H9 (cell line): ENCODE data around the gene NKX1-2. TPM values are rescaled to one million over a fixed set of nuclear protein-coding genes. Genes with fewer than 3 reads are reported as not detected.
A peak's percentile ranks its signal among the peaks of the same experiment; 100 is the strongest.

Source experiments
- DNase-seq: peaks from one replicate; pipeline ENCODE4 v3.0.0-alpha.2; 2017
- H2AFZ ChIP-seq: one replicate; pipeline ENCODE4 v1.6.1; 2013; ENCODE audit warnings: mild to moderate bottlenecking, low read length, control low read depth, moderate library complexity
- H2AK5ac ChIP-seq: 2 replicates; pipeline ENCODE4 v1.6.1; 2013; ENCODE audit warnings: low read length, control low read depth, mixed read lengths; ENCODE audit not compliant: insufficient read length
- H2BK120ac ChIP-seq: one replicate; pipeline ENCODE4 v1.6.1; 2013; ENCODE audit warnings: low read depth, mild to moderate bottlenecking, low read length, control low read depth, inconsistent platforms; ENCODE audit not compliant: poor library complexity, severe bottlenecking
- H2BK12ac ChIP-seq: 2 replicates; pipeline ENCODE4 v1.6.1; 2013; ENCODE audit warnings: low read length, control low read depth, mixed read lengths, low read depth; ENCODE audit not compliant: insufficient read length
- H2BK15ac ChIP-seq: 2 replicates; pipeline ENCODE4 v1.6.1; 2013; ENCODE audit warnings: low read depth, low read length, control low read depth
- H2BK20ac ChIP-seq: one replicate; pipeline ENCODE4 v1.6.1; 2013; ENCODE audit warnings: low read depth, mild to moderate bottlenecking, low read length, control low read depth, inconsistent platforms; ENCODE audit not compliant: poor library complexity, severe bottlenecking
- H2BK5ac ChIP-seq: 2 replicates; pipeline ENCODE4 v1.6.1; 2013; ENCODE audit warnings: low read length, control low read depth, mixed read lengths; ENCODE audit not compliant: insufficient read length
- H3K14ac ChIP-seq: 2 replicates; pipeline ENCODE4 v1.6.1; 2013; ENCODE audit warnings: low read length, control low read depth; ENCODE audit not compliant: insufficient read depth
- H3K18ac ChIP-seq: 2 replicates; pipeline ENCODE4 v1.6.1; 2013; ENCODE audit warnings: low read depth, mild to moderate bottlenecking, mixed read lengths, low read length, control low read depth; ENCODE audit not compliant: insufficient read length
- H3K23ac ChIP-seq: 2 replicates; pipeline ENCODE4 v1.6.1; 2013; ENCODE audit warnings: low read length, control low read depth, mixed read lengths, low read depth; ENCODE audit not compliant: insufficient read length
- H3K23me2 ChIP-seq: 2 replicates; pipeline ENCODE4 v1.6.1; 2013; ENCODE audit warnings: low read depth, mild to moderate bottlenecking, mixed read lengths, low read length, control low read depth; ENCODE audit not compliant: insufficient read length, poor library complexity, severe bottlenecking
- H3K27ac ChIP-seq: 2 replicates; pipeline ENCODE4 v1.5.1; 2013; ENCODE audit warnings: low read length, control low read depth, mixed read lengths, low read depth; ENCODE audit not compliant: insufficient read length
- H3K27me3 ChIP-seq: 2 replicates; pipeline ENCODE4 v1.6.1; 2013; ENCODE audit warnings: low read length, control low read depth, inconsistent platforms; ENCODE audit not compliant: insufficient read depth
- H3K4ac ChIP-seq: 2 replicates; pipeline ENCODE4 v1.6.1; 2013; ENCODE audit warnings: low read depth, mild to moderate bottlenecking, control low read depth, inconsistent platforms, low read length, moderate library complexity
- H3K4me1 ChIP-seq: 2 replicates; pipeline ENCODE4 v1.6.1; 2013; ENCODE audit warnings: low read length, control low read depth, inconsistent platforms; ENCODE audit not compliant: insufficient read depth
- H3K4me2 ChIP-seq: 2 replicates; pipeline ENCODE4 v1.6.1; 2013; ENCODE audit warnings: low read length, control low read depth, mixed read lengths; ENCODE audit not compliant: insufficient read length, insufficient read depth
- H3K56ac ChIP-seq: 2 replicates; pipeline ENCODE4 v1.6.1; 2013; ENCODE audit warnings: low read depth, mild to moderate bottlenecking, mixed read lengths, low read length, control low read depth; ENCODE audit not compliant: insufficient read length
- H3K79me1 ChIP-seq: 2 replicates; pipeline ENCODE4 v1.6.1; 2013; ENCODE audit warnings: low read depth, mild to moderate bottlenecking, moderate library complexity, low read length, control low read depth, inconsistent platforms; ENCODE audit not compliant: insufficient read depth, poor library complexity, severe bottlenecking
- H3K79me2 ChIP-seq: 2 replicates; pipeline ENCODE4 v1.6.1; 2013; ENCODE audit warnings: low read length, control low read depth, inconsistent platforms; ENCODE audit not compliant: insufficient read depth
- H3K9ac ChIP-seq: 2 replicates; pipeline ENCODE4 v1.6.1; 2013; ENCODE audit warnings: low read length, control low read depth, mixed read lengths; ENCODE audit not compliant: insufficient read length; ENCODE audit errors: extremely low read depth
- H3K9me3 ChIP-seq: one replicate; pipeline ENCODE4 v1.6.1; 2013; ENCODE audit warnings: low read depth, low read length, inconsistent platforms; ENCODE audit not compliant: control insufficient read depth
- H3T11ph ChIP-seq: one replicate; pipeline ENCODE4 v1.6.1; 2013; ENCODE audit warnings: mild to moderate bottlenecking, low read length, control low read depth, inconsistent platforms
- H4K20me1 ChIP-seq: one replicate; pipeline ENCODE4 v1.6.1; 2013; ENCODE audit not compliant: control insufficient read depth, insufficient read length, insufficient read depth
- H4K5ac ChIP-seq: 2 replicates; pipeline ENCODE4 v1.6.1; 2013; ENCODE audit warnings: low read depth, mild to moderate bottlenecking, mixed read lengths, low read length, control low read depth; ENCODE audit not compliant: insufficient read length
- H4K8ac ChIP-seq: replicated peaks from 2 replicates; pipeline ENCODE4 v1.6.1; 2013; ENCODE audit warnings: low read length, control low read depth, mixed read lengths, low read depth; ENCODE audit not compliant: insufficient read length
- H4K91ac ChIP-seq: 2 replicates; pipeline ENCODE4 v1.6.1; 2013; ENCODE audit warnings: low read depth, mild to moderate bottlenecking, moderate library complexity, mixed read lengths, low read length, control low read depth; ENCODE audit not compliant: insufficient read length
- H3K27ac Mint-ChIP-seq, 3 experiments: 2 replicates in 2 of 3; 3 replicates in 1 of 3; pipeline ENCODE4 v1.8.0; 2020 to 2021; ENCODE audit warnings: mixed read lengths in 3 of 3, mild to moderate bottlenecking in 1 of 3, moderate library complexity in 1 of 3
- H3K27me3 Mint-ChIP-seq: 2 replicates; pipeline ENCODE4 v1.8.0; 2021; ENCODE audit warnings: low read depth, mild to moderate bottlenecking, moderate library complexity, mixed read lengths
- H3K36me3 Mint-ChIP-seq, 3 experiments: 2 replicates in 2 of 3; 3 replicates in 1 of 3; pipeline ENCODE4 v1.8.0; 2020 to 2021; ENCODE audit warnings: low read depth in 3 of 3, mixed read lengths in 3 of 3; ENCODE audit not compliant: insufficient read depth in 1 of 3
- H3K4me1 Mint-ChIP-seq, 2 experiments: 2 replicates each; pipeline ENCODE4 v1.8.0; 2020; ENCODE audit warnings: mixed read lengths in 2 of 2
- H3K4me3 Mint-ChIP-seq, 2 experiments: 2 replicates in 1 of 2; 3 replicates in 1 of 2; pipeline ENCODE4 v1.8.0; 2020 to 2021; ENCODE audit warnings: mild to moderate bottlenecking in 2 of 2, mixed read lengths in 2 of 2, moderate library complexity in 1 of 2
- H3K9me3 Mint-ChIP-seq, 2 experiments: 2 replicates in 1 of 2; 3 replicates in 1 of 2; pipeline ENCODE4 v1.8.0; 2020; ENCODE audit warnings: mild to moderate bottlenecking in 2 of 2, mixed read lengths in 2 of 2, moderate library complexity in 1 of 2
- CTCF ChIP-seq: fragments of 200-600 bp; sonication (generic); conservative IDR thresholded peaks from 3 replicates; pipeline ENCODE4 v1.8.0; 2021; ENCODE audit warnings: antibody characterized with exemption, mild to moderate bottlenecking
- WGBS: extraction: QIAGEN DNeasy Blood & Tissue Kit; methylation state at CpG from one replicate; pipeline ENCODE4 v1.1.7; 2013; ENCODE audit warnings: missing lambda C conversion rate, low lambda C conversion rate, mixed read lengths; ENCODE audit not compliant: insufficient read length; ENCODE audit errors: extremely low coverage; 5-methylcytosine and 5-hydroxymethylcytosine counted together
- total RNA-seq: library from RNA; stranded (reverse); gene quantifications from 2 replicates; pipeline ENCODE4 v1.2.1, GENCODE V29; 2021

NKX1-2 gene
- total RNA-seq, 1 experiment from 2014 or later: 15.3 TPM

GRCh38 chr10:124462348-124462695 lies 12.5 kb upstream of the NKX1-2 start:
- Histone ChIP-seq H3K56ac (no peak overlapping the region), H3K79me2 (no peaks in the 10 kb centered on the region), H3K23me2 (peaks cover 3% of the 10 kb centered on the region), H2BK20ac (no peak overlapping the region), H3T11ph (no peak overlapping the region), H2AK5ac (no peak overlapping the region), H2BK120ac (no peak overlapping the region), H4K5ac (no peak overlapping the region), H2BK5ac (no peak overlapping the region), H4K91ac (no peak overlapping the region), H4K20me1 (no peaks in the 10 kb centered on the region), H3K27me3 (no peaks in the 10 kb centered on the region), H3K27ac (no peak overlapping the region), H3K79me1 (no peaks in the 10 kb centered on the region), H3K18ac (no peak overlapping the region), H3K4me2 (peak overlapping the region; percentile 47), H4K8ac (no peak overlapping the region), H2AFZ (no peak overlapping the region), H3K4me1 (peaks cover 9% of the 10 kb centered on the region; the same call in 1 of the 2 replicates), H2BK15ac (no peak overlapping the region), H3K9me3 (no peaks in the 10 kb centered on the region), H2BK12ac (no peak overlapping the region), H3K9ac (no peak overlapping the region), H3K14ac (no peak overlapping the region), H3K4ac (no peak overlapping the region), H3K23ac (no peak overlapping the region)
- H3K9me3 Mint-ChIP-seq: no peaks in the 10 kb centered on the region; a peak in 1 of 5 replicates
- peak overlapping the region; percentile 82 to 91 for H3K4me3 Mint-ChIP-seq
- H3K4me1 Mint-ChIP-seq: peaks cover 39 to 52% of the 10 kb centered on the region in 2 experiments
- no peak overlapping the region; a peak in 1 of 7 replicates for H3K27ac Mint-ChIP-seq
- no peak for TF ChIP-seq CTCF
- peaks cover 2 to 5% (median 5%) of the 10 kb centered on the region in 3 experiments; a peak in 6 of 7 replicates for H3K36me3 Mint-ChIP-seq
- no CpG with 5 or more reads among the region's 8 CpGs for WGBS
- no peak for DNase-seq
- peaks cover 17% of the 10 kb centered on the region for H3K27me3 Mint-ChIP-seq
